ENCODE data around the gene METTL2A. TPM values are rescaled to one million over a fixed set of nuclear protein-coding genes. Genes with fewer than 3 reads are reported as not detected.
"Not testable (repeated sequence)": the region's sequence is repeated elsewhere in the genome, so short reads cannot be mapped to it uniquely, and the experiment has no call there.

The METTL2A gene
- 15.7 TPM for total RNA-seq

GRCh38 chr17:62423647-62424461, at the start of gene METTL2A:
METTL2A (plus strand) TSS chr17:62423897; CDS start chr17:62423903, 6 bp downstream.
- peak; percentile 95 for ATAC-seq

GRCh38 chr17:62380253-62380652, 43.4 kb upstream of the METTL2A start, which contains the start of gene EFCAB3:
EFCAB3 (plus strand) TSS chr17:62380553; CDS start chr17:62382980, 2,427 bp downstream.
- no peak for ATAC-seq

DNA sequence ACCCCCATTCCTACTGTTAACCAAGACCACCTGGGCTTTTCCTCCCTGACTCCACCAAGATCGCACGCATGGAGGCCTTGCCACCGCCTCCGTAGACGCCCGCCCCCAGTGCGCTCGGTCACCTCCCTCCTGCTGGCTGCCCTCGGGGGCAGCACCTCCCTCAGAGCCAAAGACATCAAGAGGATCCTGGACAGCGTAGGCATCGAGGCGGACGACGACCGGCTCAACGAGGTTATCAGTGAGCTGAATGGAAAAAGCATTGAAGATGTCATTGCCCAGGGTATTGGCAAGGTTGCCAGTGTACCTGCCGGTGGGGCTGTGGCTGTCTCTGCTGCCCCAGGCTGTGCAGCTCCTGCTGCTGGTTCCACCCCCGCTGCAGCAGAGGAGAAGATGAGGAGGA, 42.1 kb upstream of the METTL2A start:
- no peak for ATAC-seq

GRCh38 chr17:62388856-62389255, 34.8 kb upstream of the METTL2A start:
- ATAC-seq, result no peak

GRCh38 chr17:62392908-62393307, 30.8 kb upstream of the METTL2A start:
- no peak for ATAC-seq

- ATAC-seq, result no peak
Measured at GRCh38 chr17:62398891-62399290, 24.8 kb upstream of the METTL2A start.

DNA sequence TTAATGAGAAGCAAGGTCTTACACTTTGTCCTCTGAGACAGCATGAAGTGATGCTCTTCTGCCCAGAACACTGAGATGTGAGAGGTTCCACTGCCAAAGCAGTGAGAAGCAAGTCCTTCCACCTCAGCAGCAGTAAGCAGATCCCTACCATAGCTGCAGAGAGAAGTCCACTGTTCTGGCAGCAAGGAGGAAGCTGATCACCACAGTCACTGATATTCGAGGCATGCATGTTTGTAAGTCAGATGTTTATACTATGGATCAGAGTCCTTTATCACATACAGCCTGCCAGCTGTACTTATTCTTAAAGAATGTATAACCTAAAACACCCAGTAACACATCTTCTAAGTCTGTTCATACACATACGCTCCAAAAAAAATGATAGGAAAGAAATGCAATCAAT, 18.2 kb upstream of the METTL2A start:
- ATAC-seq, result no peak

DNA sequence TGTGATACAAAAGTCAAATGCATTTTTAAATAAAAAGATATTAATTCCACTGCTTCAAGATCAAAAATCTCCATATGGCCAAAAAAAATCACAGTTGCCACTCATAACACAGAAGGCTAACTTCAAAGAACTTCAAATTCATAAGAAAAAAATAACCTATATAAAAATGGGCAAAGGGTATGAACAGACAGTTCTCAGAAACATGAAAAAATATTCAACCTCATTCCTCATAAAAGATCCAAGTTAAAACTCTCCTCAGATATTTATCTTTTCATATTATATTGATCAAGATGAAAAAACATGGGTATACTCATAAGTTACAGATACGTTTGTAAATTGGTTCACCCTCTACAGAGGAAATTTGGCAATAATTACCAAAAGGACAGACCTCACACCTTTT, 10.6 kb upstream of the METTL2A start:
- ATAC-seq, result not testable (repeated sequence)

DNA sequence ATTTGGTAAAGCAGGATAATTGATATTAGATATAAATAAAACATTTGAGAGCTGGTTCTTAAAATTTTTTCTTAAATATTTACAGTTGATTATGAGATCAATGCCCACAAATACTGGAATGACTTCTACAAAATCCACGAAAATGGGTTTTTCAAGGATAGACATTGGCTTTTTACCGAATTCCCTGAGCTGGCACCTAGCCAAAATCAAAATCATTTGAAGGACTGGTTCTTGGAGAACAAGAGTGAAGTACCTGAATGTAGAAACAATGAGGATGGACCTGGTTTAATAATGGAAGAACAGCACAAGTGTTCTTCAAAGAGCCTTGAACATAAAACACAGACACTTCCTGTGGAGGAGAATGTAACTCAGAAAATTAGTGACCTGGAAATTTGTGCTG, 2.5 kb downstream of the METTL2A start:
- ATAC-seq, result not testable (repeated sequence)

GRCh38 chr17:62435251-62435650, 11.6 kb downstream of the METTL2A start:
- ATAC-seq, result not testable (repeated sequence)

DNA sequence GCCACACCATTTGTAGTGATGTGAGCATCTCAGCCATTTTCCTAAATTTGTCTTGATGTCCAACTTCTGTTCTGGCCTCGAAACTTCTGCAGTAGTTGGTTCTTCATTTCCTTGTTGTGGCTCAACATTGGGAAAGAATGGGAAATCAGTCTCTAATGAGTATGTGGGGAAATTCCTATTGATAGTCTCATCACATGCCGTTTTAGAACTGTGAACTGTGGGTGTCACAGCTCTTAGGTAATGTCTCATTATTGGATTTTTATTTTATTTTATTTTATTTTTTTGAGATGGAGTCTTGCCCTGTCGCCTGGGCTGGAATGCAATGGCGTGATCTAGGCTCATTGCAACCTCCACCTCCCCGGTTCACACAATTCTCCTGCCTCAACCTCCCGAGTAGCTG, 17.5 kb downstream of the METTL2A start:
- not testable (repeated sequence) for ATAC-seq

- ATAC-seq, result no peak
Measured at GRCh38 chr17:62444063-62444462, 20.4 kb downstream of the METTL2A start.

DNA sequence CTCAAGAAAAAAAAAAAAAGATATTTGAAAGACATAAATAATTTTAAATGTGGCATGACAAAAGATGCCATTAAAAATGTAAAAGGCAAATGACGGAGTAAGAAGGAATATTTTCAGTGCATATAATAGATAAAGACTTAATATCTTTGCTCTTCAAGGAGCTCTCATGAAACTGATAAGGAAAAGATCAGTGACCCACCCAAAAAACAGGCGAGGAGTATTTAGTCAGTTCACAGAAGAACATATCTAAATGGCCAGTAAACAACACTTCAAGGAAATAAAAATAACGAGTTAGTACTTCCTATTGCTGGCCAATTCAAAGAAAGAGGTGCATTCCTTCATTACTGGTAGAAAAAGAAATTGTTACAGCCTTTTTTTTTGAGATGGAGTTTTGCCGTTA, 22.1 kb downstream of the METTL2A start:
- not testable (repeated sequence) for ATAC-seq

DNA sequence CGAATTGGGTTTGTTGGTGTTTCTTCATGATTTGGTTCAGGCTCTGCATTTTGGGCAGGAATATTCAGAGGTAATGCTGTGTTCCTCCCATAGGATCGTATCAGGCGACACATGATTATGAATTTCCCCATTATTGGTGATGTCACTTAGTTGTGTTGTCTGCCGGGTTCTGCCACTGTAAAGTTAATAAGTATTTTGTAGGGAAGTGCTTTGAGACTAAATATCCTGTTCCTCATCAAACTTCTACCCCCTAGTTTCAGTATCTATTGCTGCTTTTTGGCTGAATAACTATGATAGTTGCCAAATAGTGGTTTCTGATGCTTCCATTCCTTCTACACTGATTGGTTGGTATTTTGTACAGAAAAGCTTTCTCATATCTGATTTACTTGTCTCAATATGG, 28.5 kb downstream of the METTL2A start:
- not testable (repeated sequence) for ATAC-seq

GRCh38 chr17:62453041-62453440, 29.3 kb downstream of the METTL2A start:
- ATAC-seq, result not testable (repeated sequence)

DNA sequence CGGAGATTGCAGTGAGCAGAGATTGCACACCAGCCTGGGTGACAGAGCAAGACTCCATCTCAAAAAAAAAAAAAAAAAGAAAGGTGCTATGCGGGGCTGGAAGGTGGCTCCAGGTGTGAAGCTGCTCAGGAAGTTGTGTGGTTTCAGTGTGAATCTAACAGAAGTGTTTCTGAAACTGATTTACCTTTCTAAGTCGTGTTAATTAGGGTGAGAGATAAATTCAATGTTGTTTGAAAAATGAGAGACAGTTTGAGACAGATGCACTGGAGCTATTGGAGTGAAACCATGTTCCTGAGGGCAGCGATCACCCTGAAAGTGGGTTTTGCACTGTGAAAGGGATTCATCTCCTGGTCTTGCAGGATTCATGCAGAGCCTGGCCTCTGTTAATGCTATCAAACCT, 30.0 kb downstream of the METTL2A start:
- not testable (repeated sequence) for ATAC-seq

DNA sequence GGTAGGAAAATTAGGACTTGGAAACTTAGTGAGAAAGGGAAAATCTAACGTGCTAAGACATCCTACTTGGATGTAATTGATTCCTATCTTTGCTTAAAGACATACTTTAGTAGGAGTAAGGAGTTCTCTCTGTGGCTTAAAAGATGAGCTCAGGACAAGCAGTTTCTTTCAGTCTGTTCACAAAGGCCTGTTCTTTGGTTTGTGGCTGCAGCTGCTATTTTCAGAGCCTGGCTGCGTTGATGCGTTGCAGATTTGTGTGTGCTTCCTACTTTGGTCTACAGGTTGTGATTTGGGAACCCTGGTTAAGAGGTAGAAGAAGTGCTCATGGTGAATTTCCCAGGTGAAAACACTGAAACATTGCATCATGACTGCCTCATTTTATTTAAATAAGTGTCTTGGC, 30.4 kb downstream of the METTL2A start:
- not testable (repeated sequence) for ATAC-seq

GRCh38 chr17:62456016-62456415, 32.3 kb downstream of the METTL2A start:
- ATAC-seq, result no peak

DNA sequence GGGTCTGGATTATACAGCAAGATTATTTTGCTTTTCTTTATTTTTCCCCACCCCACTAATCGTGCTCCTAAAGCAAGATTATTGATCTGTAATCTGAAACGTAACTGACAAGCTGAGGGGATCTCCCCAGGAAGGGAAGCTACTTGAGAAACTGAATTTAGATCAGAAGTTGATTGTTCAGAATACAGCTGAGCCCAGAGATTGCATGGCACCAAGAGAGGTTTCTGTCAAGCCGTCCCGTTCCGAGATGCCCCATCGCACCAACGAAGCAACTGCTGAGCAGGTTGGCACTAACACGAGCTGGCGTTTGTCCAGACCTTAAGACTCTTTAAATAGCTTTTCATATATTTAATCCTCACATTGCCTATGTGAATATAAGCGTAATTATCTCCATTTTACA, 34.8 kb downstream of the METTL2A start:
- not testable (repeated sequence) for ATAC-seq

DNA sequence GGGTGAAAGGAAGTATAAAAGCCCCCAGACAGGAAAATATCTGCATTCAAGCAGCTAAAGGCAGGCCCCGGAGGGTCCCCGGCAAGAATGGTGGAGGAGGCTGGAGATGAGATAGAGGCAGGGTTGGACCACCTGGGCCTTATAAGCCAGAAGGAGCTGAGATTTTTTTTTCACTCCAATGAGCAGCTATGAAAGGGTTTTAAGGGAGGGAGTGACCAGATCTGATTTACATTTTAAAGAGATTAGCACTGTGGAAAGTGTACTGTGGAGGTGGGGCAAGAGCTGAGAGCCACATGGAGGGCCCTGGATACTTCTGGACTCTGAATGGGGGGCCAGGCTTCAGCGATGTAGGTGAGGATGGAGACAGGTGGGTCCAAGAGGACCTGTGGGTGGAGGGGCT, 40.7 kb downstream of the METTL2A start:
- ATAC-seq, result not testable (repeated sequence)

GRCh38 chr17:62465271-62465670, 41.6 kb downstream of the METTL2A start:
- ATAC-seq, result not testable (repeated sequence)

- ATAC-seq, result peak; percentile 75
Measured at GRCh38 chr17:62470666-62471379, 47.1 kb downstream of the METTL2A start.

DNA sequence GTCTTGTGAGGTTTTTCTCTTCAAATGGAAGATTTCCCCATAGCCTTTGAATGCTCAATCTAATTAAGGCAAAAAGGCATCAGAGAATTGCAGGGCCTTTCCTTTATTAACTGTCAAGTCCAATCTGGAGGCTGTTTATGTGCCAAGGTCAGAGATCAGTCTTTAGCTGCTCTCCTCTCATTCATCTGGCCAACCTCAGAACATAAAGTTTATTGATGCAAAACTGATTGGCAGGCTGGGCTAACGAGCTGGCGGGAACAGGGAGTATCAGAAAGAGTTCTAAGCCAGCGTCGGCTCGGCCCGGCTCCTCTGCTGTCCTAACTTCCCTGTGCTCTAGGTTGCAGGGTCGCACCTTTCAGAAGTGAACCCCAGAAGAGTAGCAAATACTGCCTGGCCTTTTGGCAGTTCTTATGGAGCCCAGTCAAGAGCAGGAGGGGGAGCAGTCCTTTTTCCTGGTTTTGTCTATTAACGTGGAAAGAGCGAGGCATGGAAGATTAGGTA, 47.7 kb downstream of the METTL2A start:
- ATAC-seq, result not testable (repeated sequence)
